HG03108 (cell line): ENCODE data around the gene ETV7.
"Not testable (repeated sequence)": the region's sequence is repeated elsewhere in the genome, so short reads cannot be mapped to it uniquely, and the experiment has no call there.

ENCODE experiments used
- ATAC-seq: cut with Tn5 transposase; IDR thresholded peaks from one replicate; pipeline ENCODE4 v1.9.1; 2021; ENCODE audit warnings: moderate library complexity; ENCODE audit not compliant: unreplicated experiment

Gene ETV7

DNA sequence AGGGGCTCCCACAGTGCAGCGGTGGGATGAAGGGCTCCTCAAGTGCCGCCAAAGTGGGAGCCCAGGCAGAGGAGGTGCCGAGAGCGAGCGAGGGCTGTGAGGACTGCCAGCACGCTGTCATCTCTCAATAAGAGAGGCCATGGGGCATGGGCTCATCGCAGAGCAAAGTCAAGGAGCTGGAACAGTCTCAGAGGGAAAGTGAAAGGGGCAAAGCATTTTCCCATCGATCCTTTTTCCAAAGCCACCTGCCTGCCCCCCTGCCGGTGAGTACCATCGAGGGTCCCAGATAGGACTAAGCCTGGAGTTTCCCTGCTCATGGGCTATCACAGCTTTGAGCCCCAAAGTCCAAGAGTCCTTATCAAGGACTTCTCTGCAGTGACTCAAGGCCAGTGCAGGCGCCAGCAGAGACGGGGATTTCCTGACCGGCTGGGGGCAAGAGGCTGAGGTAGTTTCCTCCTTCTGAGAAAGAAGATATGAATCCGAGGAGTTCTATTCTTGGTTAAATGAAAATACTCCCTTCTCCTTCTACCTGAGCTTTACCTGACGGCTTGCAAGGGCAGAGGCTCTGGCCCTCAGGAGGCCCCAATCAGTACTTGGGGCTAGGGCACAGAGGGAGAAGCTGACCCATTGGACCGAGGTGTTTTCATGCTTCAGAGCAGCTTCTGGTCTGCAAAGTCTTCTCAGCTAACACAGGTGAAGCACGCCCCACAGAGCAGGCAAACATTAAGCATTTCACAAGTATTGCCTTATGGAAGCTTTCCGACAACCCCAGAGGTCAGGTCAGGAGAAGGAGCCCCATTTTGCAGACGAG, 22.6 kb downstream of the ETV7 start:
- peak; percentile 62 for ATAC-seq

GRCh38 chr6:36364061-36364635, 23.3 kb downstream of the ETV7 start:
- ATAC-seq, result not testable (repeated sequence)

DNA sequence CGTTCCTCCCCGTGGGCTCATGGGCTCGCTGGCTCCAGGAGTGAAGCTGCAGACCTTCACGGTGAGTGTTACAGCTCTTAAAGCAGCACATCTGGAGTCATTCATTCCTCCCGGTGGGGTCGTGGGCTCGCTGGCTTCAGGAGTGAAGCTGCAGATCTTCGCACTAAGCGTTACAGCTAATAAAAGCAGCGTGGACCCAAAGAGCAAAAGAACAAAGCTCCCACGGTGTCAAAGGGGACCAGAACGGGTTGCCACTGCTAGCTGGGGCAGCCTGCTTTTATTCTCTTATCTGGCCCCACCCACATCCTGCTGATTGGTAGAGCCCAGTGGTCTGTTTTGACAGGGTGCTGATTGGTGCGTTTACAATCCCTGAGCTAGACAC, 24.1 kb downstream of the ETV7 start:
- not testable (repeated sequence) for ATAC-seq

GRCh38 chr6:36362551-36363370, 24.7 kb downstream of the ETV7 start:
- ATAC-seq, result no peak

GRCh38 chr6:36361071-36361470, 26.4 kb downstream of the ETV7 start:
- no peak for ATAC-seq

DNA sequence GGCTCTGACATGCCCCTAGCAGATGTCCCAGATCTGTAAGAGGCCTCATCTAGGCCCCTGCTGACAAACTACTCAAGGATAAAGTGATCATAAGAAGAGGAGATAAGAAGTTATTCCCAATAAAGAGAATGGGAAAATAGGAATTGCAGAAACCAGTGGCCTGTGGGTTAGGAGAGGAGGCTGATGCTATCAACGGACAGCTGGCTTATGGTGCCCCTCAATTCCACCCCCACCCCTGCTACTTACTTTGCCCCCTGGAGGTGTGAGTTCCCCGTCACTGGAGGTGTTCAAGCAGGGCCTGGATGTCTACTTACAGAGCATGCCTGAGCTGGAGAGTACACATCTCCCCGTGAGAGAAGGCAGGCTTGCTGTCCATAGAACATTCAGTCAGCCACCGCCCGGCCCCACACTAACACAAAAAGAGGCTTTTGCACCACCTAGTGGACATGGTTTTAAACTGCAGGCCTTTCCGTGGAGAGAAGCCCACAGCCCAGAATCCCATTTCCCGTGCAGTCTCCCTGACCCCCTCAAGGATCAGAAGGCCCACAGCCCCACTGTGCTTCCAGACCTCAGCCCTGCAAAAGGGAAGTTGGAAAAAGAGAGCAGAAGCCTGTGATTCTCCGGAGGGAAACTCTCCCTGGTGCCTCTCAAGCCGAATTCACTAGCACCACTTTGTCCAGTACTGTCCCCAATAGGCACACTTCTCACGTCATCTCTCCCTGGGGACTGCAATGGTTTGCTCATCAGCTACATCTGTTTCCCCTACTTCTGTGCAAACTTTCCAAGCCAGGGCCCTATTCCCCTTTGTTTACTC, 27.0 kb downstream of the ETV7 start:
- ATAC-seq, result no peak

GRCh38 chr6:36358226-36358915, 29.1 kb downstream of the ETV7 start:
- ATAC-seq, result peak; percentile 37

DNA sequence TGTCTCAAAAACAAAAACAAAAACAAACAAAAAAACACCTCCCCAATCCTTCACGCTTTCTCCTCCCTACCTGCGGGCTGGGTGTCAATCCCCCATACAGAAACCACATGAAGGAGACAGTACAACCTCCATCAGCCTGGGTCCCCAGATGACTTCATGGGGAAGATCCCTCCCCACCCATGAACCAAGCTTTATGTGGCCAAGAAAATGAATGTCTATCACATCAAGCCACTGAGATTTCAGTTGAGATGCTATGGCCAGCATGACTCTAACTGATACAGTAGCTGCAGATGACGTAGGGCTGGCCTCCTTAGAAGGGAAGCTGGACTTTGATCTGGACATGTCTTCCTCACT, 29.6 kb downstream of the ETV7 start:
- ATAC-seq, result peak; percentile 42

DNA sequence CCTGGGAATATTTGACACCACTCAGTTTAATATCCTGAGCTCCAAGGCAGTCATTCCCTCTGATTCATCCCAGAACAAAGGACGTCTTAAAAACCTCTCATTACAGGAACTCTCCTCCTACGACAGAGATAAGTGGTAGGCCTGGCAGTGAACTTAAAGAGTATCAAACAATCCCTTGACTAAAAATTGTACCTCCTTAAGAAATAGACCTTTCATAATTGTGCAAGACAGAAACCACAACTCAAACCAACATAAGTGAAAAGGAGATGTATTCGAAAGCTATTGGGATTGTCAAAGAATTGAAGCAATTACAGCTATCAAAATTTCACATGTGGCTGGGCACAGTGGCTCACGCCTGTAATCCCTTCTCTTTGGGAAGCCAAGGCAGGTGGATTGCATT, 31.6 kb downstream of the ETV7 start:
- no peak for ATAC-seq

- no peak for ATAC-seq
Measured at GRCh38 chr6:36353411-36353915, 34.0 kb downstream of the ETV7 start.

GRCh38 chr6:36352477-36353157, 34.9 kb downstream of the ETV7 start:
- no peak for ATAC-seq

DNA sequence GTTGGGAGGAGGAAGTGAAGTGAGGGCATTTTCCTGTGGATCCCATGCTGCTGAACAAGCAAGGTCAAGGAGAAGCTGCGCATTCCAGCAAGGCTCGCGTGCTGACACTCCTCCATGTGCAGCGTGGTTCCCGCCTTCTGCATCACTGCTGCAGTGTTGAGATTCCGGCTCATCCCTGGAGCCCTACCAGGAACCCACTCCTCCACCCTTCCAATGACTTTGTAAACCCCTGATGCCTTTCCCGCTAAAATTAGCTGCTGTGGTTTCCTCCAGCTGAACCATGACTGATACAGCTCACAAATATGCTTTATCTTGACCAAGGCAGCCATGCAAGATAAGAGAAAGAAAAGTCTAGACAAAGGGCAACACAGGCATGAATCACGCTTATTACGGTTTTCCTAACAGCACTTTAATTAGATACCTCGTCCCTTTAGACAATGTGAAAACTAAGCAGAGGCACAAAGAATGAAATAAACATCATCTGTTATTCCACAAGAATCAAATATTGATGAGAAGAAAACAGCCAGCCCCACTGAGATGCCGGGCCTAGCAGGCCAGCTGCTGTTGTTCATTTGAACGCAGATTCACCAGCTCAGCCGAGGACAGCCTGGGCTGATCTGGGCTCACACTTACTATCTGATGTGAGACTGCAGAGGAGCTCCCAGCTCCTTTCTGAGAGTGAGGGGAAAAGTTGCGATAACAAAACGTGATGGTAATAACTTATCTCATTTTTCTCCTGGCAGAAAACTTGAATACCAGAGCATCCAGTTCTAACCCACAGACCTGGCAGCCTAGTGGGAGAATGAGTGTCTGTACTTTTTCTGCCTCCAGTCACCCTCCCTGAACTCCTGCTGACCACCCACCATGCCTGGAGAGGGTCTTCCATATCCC, 36.5 kb downstream of the ETV7 start:
- no peak for ATAC-seq

- ATAC-seq, result no peak
Measured at GRCh38 chr6:36350082-36350481, 37.4 kb downstream of the ETV7 start.

GRCh38 chr6:36349240-36349639, 38.2 kb downstream of the ETV7 start:
- no peak for ATAC-seq

- no peak for ATAC-seq
Measured at GRCh38 chr6:36347621-36348020, 39.8 kb downstream of the ETV7 start.

- no peak for ATAC-seq
Measured at GRCh38 chr6:36346486-36347273, 40.8 kb downstream of the ETV7 start.

GRCh38 chr6:36345681-36346466, 41.6 kb downstream of the ETV7 start:
- no peak for ATAC-seq
